Measurements from ENCODE around the gene PNMA6A. TPM values are rescaled to one million over a fixed set of nuclear protein-coding genes. Genes with fewer than 3 reads are reported as not detected.

PNMA6A gene
- total RNA-seq, 1 experiment from 2014 or later, result 7.4 TPM

DNA sequence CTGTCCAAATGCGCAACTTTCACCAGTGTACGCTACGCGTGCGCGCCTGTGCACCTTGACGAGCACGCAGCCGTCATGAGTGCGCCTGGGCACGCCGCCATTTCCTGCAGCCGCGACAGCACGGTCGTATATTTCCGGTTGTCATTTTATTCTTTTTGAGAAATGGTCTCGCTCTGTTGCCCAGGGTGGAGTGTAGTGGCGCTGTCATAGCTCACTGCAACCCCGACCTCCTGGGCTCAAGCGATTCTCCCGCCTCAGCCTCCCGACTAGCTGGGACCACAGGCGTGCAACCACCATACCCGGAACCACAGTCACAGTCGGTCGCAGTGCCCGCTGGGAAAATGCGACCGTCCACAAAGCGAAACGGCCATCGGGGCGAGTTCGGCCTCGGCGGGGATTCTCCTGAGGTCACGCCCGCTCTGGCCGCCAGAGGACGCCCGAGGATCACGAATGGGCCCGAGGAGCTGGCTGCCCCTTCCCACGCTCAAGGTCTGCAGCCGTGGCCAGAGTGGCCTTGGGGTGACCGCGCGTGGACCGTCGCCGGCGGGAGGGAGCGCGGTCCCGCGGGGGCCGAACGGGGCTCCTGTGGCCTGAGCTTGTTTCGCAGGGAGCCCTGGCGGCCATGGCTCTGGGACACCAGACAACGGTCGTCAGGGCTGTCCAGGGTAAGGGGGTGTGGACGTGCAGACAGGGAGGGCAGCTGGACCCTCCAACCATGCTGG is 39.7 kb upstream of the PNMA6A start:
- DNase-seq (ENCODE audit: low read depth, low spot score), result no peak
- ATAC-seq, result peak; percentile 92
- Histone ChIP-seq H3K9me3 (ENCODE audit: control insufficient read depth, insufficient read depth, low read depth, low read length) (no peaks in the 10 kb centered on the region), H3K27ac (ENCODE audit: low read length) (peak overlapping the region; percentile 11), H3K36me3 (ENCODE audit: control insufficient read depth, insufficient read depth, low read length) (no peaks in the 10 kb centered on the region), H3K4me3 (ENCODE audit: low read depth in 2 of 2, low read length in 2 of 2) (peak overlapping the region; percentile 37 to 46), H3K4me1 (ENCODE audit: control insufficient read depth, insufficient read depth, low read length) (no peaks in the 10 kb centered on the region), H3K27me3 (ENCODE audit: control insufficient read depth, insufficient read depth, low read length) (no peaks in the 10 kb centered on the region)
- ChIA-PET POLR2A (interaction anchor here (0.6 kb wide), 2 partner anchors 74 to 471 kb away, joined by 3 to 4 read pairs; no protein-coding TSS in a partner anchor), CTCF (interaction anchor here (0.8 to 1.2 kb wide), 3 partner anchors 406 to 507 kb away, joined by 3 to 10 read pairs (median 3); no protein-coding TSS in a partner anchor)
- TF ChIP-seq, protein P1, sequence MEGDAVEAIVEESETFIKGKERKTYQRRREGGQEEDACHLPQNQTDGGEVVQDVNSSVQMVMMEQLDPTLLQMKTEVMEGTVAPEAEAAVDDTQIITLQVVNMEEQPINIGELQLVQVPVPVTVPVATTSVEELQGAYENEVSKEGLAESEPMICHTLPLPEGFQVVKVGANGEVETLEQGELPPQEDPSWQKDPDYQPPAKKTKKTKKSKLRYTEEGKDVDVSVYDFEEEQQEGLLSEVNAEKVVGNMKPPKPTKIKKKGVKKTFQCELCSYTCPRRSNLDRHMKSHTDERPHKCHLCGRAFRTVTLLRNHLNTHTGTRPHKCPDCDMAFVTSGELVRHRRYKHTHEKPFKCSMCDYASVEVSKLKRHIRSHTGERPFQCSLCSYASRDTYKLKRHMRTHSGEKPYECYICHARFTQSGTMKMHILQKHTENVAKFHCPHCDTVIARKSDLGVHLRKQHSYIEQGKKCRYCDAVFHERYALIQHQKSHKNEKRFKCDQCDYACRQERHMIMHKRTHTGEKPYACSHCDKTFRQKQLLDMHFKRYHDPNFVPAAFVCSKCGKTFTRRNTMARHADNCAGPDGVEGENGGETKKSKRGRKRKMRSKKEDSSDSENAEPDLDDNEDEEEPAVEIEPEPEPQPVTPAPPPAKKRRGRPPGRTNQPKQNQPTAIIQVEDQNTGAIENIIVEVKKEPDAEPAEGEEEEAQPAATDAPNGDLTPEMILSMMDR (IDR thresholded peaks at IDR 0.05), result peak; percentile 96
- TF ChIP-seq, protein P2, sequence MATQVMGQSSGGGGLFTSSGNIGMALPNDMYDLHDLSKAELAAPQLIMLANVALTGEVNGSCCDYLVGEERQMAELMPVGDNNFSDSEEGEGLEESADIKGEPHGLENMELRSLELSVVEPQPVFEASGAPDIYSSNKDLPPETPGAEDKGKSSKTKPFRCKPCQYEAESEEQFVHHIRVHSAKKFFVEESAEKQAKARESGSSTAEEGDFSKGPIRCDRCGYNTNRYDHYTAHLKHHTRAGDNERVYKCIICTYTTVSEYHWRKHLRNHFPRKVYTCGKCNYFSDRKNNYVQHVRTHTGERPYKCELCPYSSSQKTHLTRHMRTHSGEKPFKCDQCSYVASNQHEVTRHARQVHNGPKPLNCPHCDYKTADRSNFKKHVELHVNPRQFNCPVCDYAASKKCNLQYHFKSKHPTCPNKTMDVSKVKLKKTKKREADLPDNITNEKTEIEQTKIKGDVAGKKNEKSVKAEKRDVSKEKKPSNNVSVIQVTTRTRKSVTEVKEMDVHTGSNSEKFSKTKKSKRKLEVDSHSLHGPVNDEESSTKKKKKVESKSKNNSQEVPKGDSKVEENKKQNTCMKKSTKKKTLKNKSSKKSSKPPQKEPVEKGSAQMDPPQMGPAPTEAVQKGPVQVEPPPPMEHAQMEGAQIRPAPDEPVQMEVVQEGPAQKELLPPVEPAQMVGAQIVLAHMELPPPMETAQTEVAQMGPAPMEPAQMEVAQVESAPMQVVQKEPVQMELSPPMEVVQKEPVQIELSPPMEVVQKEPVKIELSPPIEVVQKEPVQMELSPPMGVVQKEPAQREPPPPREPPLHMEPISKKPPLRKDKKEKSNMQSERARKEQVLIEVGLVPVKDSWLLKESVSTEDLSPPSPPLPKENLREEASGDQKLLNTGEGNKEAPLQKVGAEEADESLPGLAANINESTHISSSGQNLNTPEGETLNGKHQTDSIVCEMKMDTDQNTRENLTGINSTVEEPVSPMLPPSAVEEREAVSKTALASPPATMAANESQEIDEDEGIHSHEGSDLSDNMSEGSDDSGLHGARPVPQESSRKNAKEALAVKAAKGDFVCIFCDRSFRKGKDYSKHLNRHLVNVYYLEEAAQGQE (IDR thresholded peaks at IDR 0.05; ENCODE audit: insufficient read depth in 1 of 2, low read depth in 2 of 2, low read length in 1 of 2), result no peak
- intact Hi-C loops (cut with micrococcal nuclease; ENCODE audit: unreplicated experiment) (loop anchor here (5.0 to 10.0 kb wide), 2 partner anchors 402 to 475 kb away; no protein-coding TSS in a partner anchor), in situ Hi-C loops (cut with HindIII; ENCODE audit: low pct_unique_long_range_greater_than_20kb, low sequenced_read_pairs) (no loop called here)
- BruUV-seq (replicated peaks), result no TSS peak

DNA sequence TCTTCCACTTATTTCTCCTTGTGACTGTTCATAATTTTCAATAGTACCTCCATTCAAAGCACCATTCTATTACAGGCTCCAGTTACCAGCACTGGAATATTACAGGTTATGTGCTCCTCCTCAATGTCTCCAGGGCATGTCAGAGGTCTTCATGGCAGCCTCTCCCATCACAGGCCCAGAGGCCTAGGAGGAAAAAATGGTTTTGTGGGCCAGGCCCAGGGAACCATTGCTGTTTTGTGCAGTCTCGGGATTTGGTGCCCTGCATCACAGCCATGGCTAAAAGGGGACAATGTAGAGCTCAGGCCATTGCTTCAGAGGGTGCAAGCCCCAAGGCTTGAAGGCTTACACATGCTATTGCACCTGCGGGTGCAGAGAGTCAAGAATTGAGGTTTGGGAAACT is 23.2 kb upstream of the PNMA6A start:
- H3K27ac ChIP-seq (ENCODE audit: low read length), result no peak overlapping the region
- BruUV-seq (replicated peaks), result no TSS peak
- CTCF ChIA-PET, result no interaction called here
- POLR2A ChIA-PET, result no interaction called here
- no peak overlapping the region for H3K4me3 ChIP-seq (ENCODE audit: low read depth in 2 of 2, low read length in 2 of 2)
- DNase-seq (ENCODE audit: low read depth, low spot score) (no peak), ATAC-seq (no peak)
- H3K36me3 ChIP-seq (ENCODE audit: control insufficient read depth, insufficient read depth, low read length), result no peaks in the 10 kb centered on the region
- intact Hi-C loops (cut with micrococcal nuclease; ENCODE audit: unreplicated experiment) (no loop called here), in situ Hi-C loops (cut with HindIII; ENCODE audit: low pct_unique_long_range_greater_than_20kb, low sequenced_read_pairs) (no loop called here)
- no peaks in the 10 kb centered on the region for H3K9me3 ChIP-seq (ENCODE audit: control insufficient read depth, insufficient read depth, low read depth, low read length)
- no peak for TF ChIP-seq POLR2AphosphoS5 (IDR thresholded peaks at IDR 0.05; ENCODE audit: low read depth, low read length)
- no peak for TF ChIP-seq SIN3A (IDR thresholded peaks at IDR 0.05; ENCODE audit: borderline replicate concordance, insufficient read depth, low read depth, low read length)
- TF ChIP-seq, protein P2 (IDR thresholded peaks at IDR 0.05; ENCODE audit: insufficient read depth in 1 of 2, low read depth in 2 of 2, low read length in 1 of 2), result no peak
- TF ChIP-seq, protein P1 (IDR thresholded peaks at IDR 0.05), result no peak
- no peak for TF ChIP-seq TCF7L2 (IDR thresholded peaks at IDR 0.05; ENCODE audit: low read depth, low read length)
- peaks cover 15% of the 10 kb centered on the region for H3K27me3 ChIP-seq (ENCODE audit: control insufficient read depth, insufficient read depth, low read length)
- no peaks in the 10 kb centered on the region for H3K4me1 ChIP-seq (ENCODE audit: control insufficient read depth, insufficient read depth, low read length)
